Suprapubic skin (tissue), 4 donors: Measurements from ENCODE around the gene CPEB4. TPM values are rescaled to one million over a fixed set of nuclear protein-coding genes. Genes with fewer than 3 reads are reported as not detected.

ENCODE experiments used
- DNase-seq, 2 donors: peaks; one replicate each; pipeline ENCODE4 v3.0.0-alpha.2; 2019; ENCODE audit warnings: low spot score in 2 of 2
- H3K27ac ChIP-seq: fragments of 200-600 bp; sonication (generic); one replicate; pipeline ENCODE4 v1.5.1; 2019
- H3K27me3 ChIP-seq: fragments of 200-600 bp; sonication (generic); one replicate; pipeline ENCODE4 v1.5.1; 2019
- H3K36me3 ChIP-seq: fragments of 200-600 bp; sonication (generic); one replicate; pipeline ENCODE4 v1.5.1; 2019
- H3K4me1 ChIP-seq: fragments of 200-600 bp; sonication (generic); one replicate; pipeline ENCODE4 v1.5.1; 2019
- H3K4me3 ChIP-seq: fragments of 200-600 bp; sonication (generic); one replicate; pipeline ENCODE4 v1.5.1; 2019; ENCODE audit warnings: mild to moderate bottlenecking
- H3K9me3 ChIP-seq: fragments of 200-600 bp; sonication (generic); one replicate; pipeline ENCODE4 v1.5.1; 2019
- CTCF ChIP-seq, 2 donors: fragments of 200-600 bp in 1 of 2; fragments of 450-650 bp in 1 of 2; sonication (generic) in 1 of 2; IDR thresholded peaks; one replicate each; pipeline ENCODE4 v1.5.1; 2016 to 2019; ENCODE audit warnings: antibody characterized with exemption in 2 of 2, mild to moderate bottlenecking in 1 of 2, moderate library complexity in 1 of 2
- EP300 ChIP-seq: sonication (generic); formaldehyde crosslinking; IDR thresholded peaks from one replicate; pipeline ENCODE4 v1.6.1; 2017; ENCODE audit warnings: antibody characterized with exemption
- POLR2A ChIP-seq, 2 donors: fragments of 450-650 bp; IDR thresholded peaks; one replicate each; pipeline ENCODE4 v1.6.1; 2017; ENCODE audit warnings: antibody characterized with exemption in 2 of 2, mild to moderate bottlenecking in 2 of 2, moderate library complexity in 2 of 2
- POLR2AphosphoS5 ChIP-seq, 3 donors: sonication (generic); formaldehyde crosslinking; IDR thresholded peaks; one replicate each; pipeline ENCODE4 v1.6.1; 2017; ENCODE audit warnings: antibody characterized with exemption in 3 of 3
- WGBS: methylation state at CpG from one replicate; pipeline ENCODE4 v1.1.5; 2018; 5-methylcytosine and 5-hydroxymethylcytosine counted together
- total RNA-seq, 4 donors: library from RNA; depleted of rRNA; stranded (reverse); fragments of >200 nt; gene quantifications; one replicate each; pipeline ENCODE4 v1.1.0, GENCODE V29; 2016

The CPEB4 gene
- total RNA-seq, 4 donors from 2014 or later, result 45.2 to 70.7 (median 52.5) TPM

DNA sequence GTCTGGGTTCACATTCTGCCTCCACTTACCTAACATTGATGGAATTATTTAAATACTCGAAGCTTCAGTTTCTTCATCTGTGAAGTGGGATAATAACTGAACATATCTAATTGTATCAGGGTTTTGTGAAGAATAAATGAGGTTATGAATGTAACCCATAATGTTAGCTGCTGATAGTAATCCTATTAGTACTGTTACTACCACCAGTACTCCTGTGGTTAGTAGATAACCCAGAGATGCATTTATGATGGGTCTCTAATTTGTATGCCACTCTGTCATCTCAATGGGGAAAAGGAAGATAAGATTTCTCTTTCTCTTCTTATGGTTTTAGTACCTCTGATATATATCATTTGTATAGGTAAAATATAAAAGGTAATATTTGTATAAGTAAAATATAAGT, 16.0 kb downstream of the CPEB4 start:
- no peaks in the 10 kb centered on the region for H3K27me3 ChIP-seq
- H3K36me3 ChIP-seq, result peaks cover 3% of the 10 kb centered on the region
- no peak overlapping the region for H3K27ac ChIP-seq
- peaks cover 30% of the 10 kb centered on the region for H3K4me1 ChIP-seq
- 97% methylated on average over 1 of the region's 1 CpG for WGBS
- DNase-seq, result no peak
- TF ChIP-seq CTCF (IDR thresholded peaks at IDR 0.05) (no peak), POLR2AphosphoS5 (IDR thresholded peaks at IDR 0.05) (no peak), EP300 (no peak), POLR2A (IDR thresholded peaks at IDR 0.05) (no peak)
- H3K9me3 ChIP-seq, result no peaks in the 10 kb centered on the region
- H3K4me3 ChIP-seq, result no peak overlapping the region

GRCh38 chr5:173907284-173907683, 19.1 kb downstream of the CPEB4 start:
- no peak for TF ChIP-seq POLR2A (IDR thresholded peaks at IDR 0.05)
- no peak for TF ChIP-seq POLR2AphosphoS5 (IDR thresholded peaks at IDR 0.05)
- no peak for TF ChIP-seq EP300
- no peak for TF ChIP-seq CTCF (IDR thresholded peaks at IDR 0.05)
- H3K4me3 ChIP-seq, result no peak overlapping the region
- WGBS, result 64% methylated on average over 1 of the region's 1 CpG
- H3K27ac ChIP-seq, result peak overlapping the region; percentile 5
- peaks cover 9% of the 10 kb centered on the region for H3K36me3 ChIP-seq
- no peak for DNase-seq
- no peaks in the 10 kb centered on the region for H3K9me3 ChIP-seq
- H3K27me3 ChIP-seq, result no peaks in the 10 kb centered on the region
- peaks cover 38% of the 10 kb centered on the region for H3K4me1 ChIP-seq

DNA sequence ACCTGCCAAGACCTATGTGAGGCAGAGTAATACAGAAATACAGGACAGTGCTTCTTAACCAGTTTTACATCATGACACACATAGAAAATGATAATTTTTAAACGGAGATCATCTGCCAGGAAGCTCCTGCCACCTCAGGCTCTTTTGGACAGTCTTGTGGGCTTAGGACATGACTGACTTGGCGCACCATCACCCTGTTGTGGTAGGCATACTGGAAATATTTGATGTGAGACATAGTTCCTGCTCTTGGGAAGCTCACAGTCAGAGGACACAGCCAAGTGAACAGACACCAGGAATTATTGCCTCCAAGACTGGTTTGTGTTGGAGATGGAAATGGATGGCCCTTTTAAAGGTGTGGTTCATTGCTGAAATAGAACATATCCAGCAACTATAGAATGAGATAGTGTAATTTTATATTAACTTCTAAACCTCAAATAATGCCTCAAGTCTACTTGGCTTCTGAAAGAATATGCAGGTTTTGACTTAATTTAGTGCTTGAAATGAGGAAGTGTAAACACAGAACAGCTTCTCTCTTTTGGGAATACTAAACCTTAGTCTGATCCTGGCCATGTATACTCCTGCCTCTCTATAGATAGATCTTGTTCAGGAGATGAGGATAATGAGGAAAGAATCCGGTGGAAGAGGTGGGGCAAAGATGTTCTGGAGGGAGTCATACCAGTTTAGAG, 19.7 kb downstream of the CPEB4 start:
- no peak for DNase-seq
- Histone ChIP-seq H3K27me3 (no peaks in the 10 kb centered on the region), H3K9me3 (no peaks in the 10 kb centered on the region), H3K27ac (peak overlapping the region; percentile 5), H3K4me1 (peaks cover 35% of the 10 kb centered on the region), H3K36me3 (peaks cover 10% of the 10 kb centered on the region), H3K4me3 (no peak overlapping the region)
- TF ChIP-seq EP300, result no peak
- 30% methylated on average over 3 of the region's 3 CpGs for WGBS

- Histone ChIP-seq H3K4me1 (peaks cover 25% of the 10 kb centered on the region), H3K4me3 (no peak overlapping the region), H3K9me3 (no peaks in the 10 kb centered on the region), H3K36me3 (peaks cover 10% of the 10 kb centered on the region), H3K27me3 (no peaks in the 10 kb centered on the region), H3K27ac (peak overlapping the region; percentile 10)
- TF ChIP-seq POLR2A (IDR thresholded peaks at IDR 0.05) (no peak), CTCF (IDR thresholded peaks at IDR 0.05) (no peak), EP300 (no peak), POLR2AphosphoS5 (IDR thresholded peaks at IDR 0.05) (no peak)
- DNase-seq, result no peak
- WGBS, result 29% methylated on average over 3 of the region's 3 CpGs
These were observed 21.1 kb downstream of the CPEB4 start for GRCh38 chr5:173909199-173909598.

- 69% methylated on average over 3 of the region's 3 CpGs for WGBS
These were observed 22.1 kb downstream of the CPEB4 start for GRCh38 chr5:173910215-173910614.

More at GRCh38 chr5:173910215-173910614, 22.1 kb downstream of the CPEB4 start:
- no peak overlapping the region for H3K27ac ChIP-seq
- H3K4me1 ChIP-seq, result peaks cover 25% of the 10 kb centered on the region
- H3K9me3 ChIP-seq, result no peaks in the 10 kb centered on the region
- no peak overlapping the region for H3K4me3 ChIP-seq
- H3K27me3 ChIP-seq, result no peaks in the 10 kb centered on the region
- no peak for DNase-seq
- TF ChIP-seq CTCF (IDR thresholded peaks at IDR 0.05) (no peak), POLR2AphosphoS5 (IDR thresholded peaks at IDR 0.05) (no peak), POLR2A (IDR thresholded peaks at IDR 0.05) (no peak), EP300 (no peak)
- H3K36me3 ChIP-seq, result peaks cover 10% of the 10 kb centered on the region
